Embryonic facial prominence (tissue), 1 donor: ENCODE measurements around the gene PDXK.
"Not testable (repeated sequence)": the region's sequence is repeated elsewhere in the genome, so short reads cannot be mapped to it uniquely, and the experiment has no call there.

ENCODE experiments used
- DNase-seq: peaks from one replicate; pipeline ENCODE4 v3.0.0-alpha.2; 2016; ENCODE audit errors: extremely low spot score

The PDXK gene

GRCh38 chr21:43718872-43719747, at the start of gene PDXK:
Gene PDXK (plus strand): TSS chr21:43719129. CDS start chr21:43719295, 166 bp downstream.
- no peak for DNase-seq

GRCh38 chr21:43669828-43670605, 48.9 kb upstream of the PDXK start:
- no peak for DNase-seq

- no peak for DNase-seq
Observed at GRCh38 chr21:43675871-43676270, 43.1 kb upstream of the PDXK start.

GRCh38 chr21:43676391-43676790, 42.5 kb upstream of the PDXK start:
- DNase-seq, result no peak

GRCh38 chr21:43679951-43680350, 39.0 kb upstream of the PDXK start:
- no peak for DNase-seq

GRCh38 chr21:43680421-43680820, 38.5 kb upstream of the PDXK start:
- not testable (repeated sequence) for DNase-seq

- DNase-seq, result no peak
Observed at GRCh38 chr21:43681650-43682049, 37.3 kb upstream of the PDXK start.

- no peak for DNase-seq
Observed at GRCh38 chr21:43684424-43684823, 34.5 kb upstream of the PDXK start.

- DNase-seq, result no peak
Observed at GRCh38 chr21:43686811-43687565, 31.9 kb upstream of the PDXK start.

GRCh38 chr21:43687566-43688399, 31.1 kb upstream of the PDXK start:
- DNase-seq, result no peak

- DNase-seq, result no peak
Observed at GRCh38 chr21:43688906-43689305, 30.0 kb upstream of the PDXK start.

- no peak for DNase-seq
Observed at GRCh38 chr21:43689556-43690337, 29.2 kb upstream of the PDXK start.

- DNase-seq, result no peak
Observed at GRCh38 chr21:43690346-43690745, 28.6 kb upstream of the PDXK start.

GRCh38 chr21:43691086-43691795, 27.7 kb upstream of the PDXK start:
- DNase-seq, result no peak

- no peak for DNase-seq
Observed at GRCh38 chr21:43691801-43692200, 27.1 kb upstream of the PDXK start.

- no peak for DNase-seq
Observed at GRCh38 chr21:43692949-43693348, 26.0 kb upstream of the PDXK start.

GRCh38 chr21:43693981-43694380, 24.9 kb upstream of the PDXK start:
- no peak for DNase-seq

- no peak for DNase-seq
Observed at GRCh38 chr21:43694437-43695079, 24.4 kb upstream of the PDXK start.

GRCh38 chr21:43696214-43696613, 22.7 kb upstream of the PDXK start:
- DNase-seq, result no peak
